HAP-1 (cell line): Measurements from ENCODE around the gene DDX3X.
A peak's percentile ranks its signal among the peaks of the same experiment; 100 is the strongest.
"Not testable (repeated sequence)": the region's sequence is repeated elsewhere in the genome, so short reads cannot be mapped to it uniquely, and the experiment has no call there.

ENCODE experiments used
- DNase-seq, 2 experiments: peaks; one replicate each; pipeline ENCODE4 v3.0.0-alpha.2; 2016 to 2020; ENCODE audit warnings: low spot score in 2 of 2
- H3K27me3 ChIP-seq: fragments of 250-450 bp; sonication (Bioruptor Pico); 2 replicates; pipeline ENCODE4 v1.5.1; 2020; ENCODE audit warnings: low read depth, mild to moderate bottlenecking, moderate library complexity
- H3K36me3 ChIP-seq: fragments of 250-450 bp; sonication (Bioruptor Pico); replicated peaks from 2 replicates; pipeline ENCODE4 v1.5.1; 2020; ENCODE audit warnings: mild to moderate bottlenecking
- H3K4me1 ChIP-seq: fragments of 250-450 bp; sonication (Bioruptor Pico); 2 replicates; pipeline ENCODE4 v1.5.1; 2020; ENCODE audit warnings: mild to moderate bottlenecking
- H3K4me3 ChIP-seq: fragments of 250-450 bp; sonication (Bioruptor Pico); 2 replicates; pipeline ENCODE4 v1.5.1; 2020; ENCODE audit warnings: mild to moderate bottlenecking, moderate library complexity
- H3K9me3 ChIP-seq: fragments of 250-450 bp; sonication (Bioruptor Pico); 2 replicates; pipeline ENCODE4 v1.5.1; 2020; ENCODE audit warnings: mild to moderate bottlenecking, moderate library complexity
- in situ Hi-C: fragments of 300-500 bp; cut with MboI; formaldehyde crosslinking; loops from 3 replicates; pipeline ENCODE4 v1.14.3; 2020; ENCODE audit warnings: low sequenced_read_pairs, inconsistent platforms, mixed read lengths

Gene DDX3X

DNA sequence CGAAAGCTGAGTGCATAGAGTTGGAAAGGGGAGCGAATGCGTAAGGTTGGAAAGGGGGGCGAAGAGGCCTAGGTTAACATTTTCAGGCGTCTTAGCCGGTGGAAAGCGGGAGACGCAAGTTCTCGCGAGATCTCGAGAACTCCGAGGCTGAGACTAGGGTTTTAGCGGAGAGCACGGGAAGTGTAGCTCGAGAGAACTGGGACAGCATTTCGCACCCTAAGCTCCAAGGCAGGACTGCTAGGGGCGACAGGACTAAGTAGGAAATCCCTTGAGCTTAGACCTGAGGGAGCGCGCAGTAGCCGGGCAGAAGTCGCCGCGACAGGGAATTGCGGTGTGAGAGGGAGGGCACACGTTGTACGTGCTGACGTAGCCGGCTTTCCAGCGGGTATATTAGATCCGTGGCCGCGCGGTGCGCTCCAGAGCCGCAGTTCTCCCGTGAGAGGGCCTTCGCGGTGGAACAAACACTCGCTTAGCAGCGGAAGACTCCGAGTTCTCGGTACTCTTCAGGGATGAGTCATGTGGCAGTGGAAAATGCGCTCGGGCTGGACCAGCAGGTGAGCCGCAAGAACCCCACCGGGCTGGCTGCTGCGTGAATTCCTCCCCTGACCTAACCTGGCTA is at the start of gene DDX3X:
TSS of gene DDX3X (plus strand) at position 419 of the 619 bp plus-strand sequence. CDS start at position 510, 91 bp downstream.
- H3K27me3 ChIP-seq = no peaks in the 10 kb centered on the region; the same call in 1 of the 2 replicates
- H3K9me3 ChIP-seq = no peaks in the 10 kb centered on the region
- H3K4me1 ChIP-seq = peaks cover 46% of the 10 kb centered on the region
- peak; percentile 84 to 91 for DNase-seq
- peaks cover 37% of the 10 kb centered on the region for H3K36me3 ChIP-seq
- H3K4me3 ChIP-seq = peak within 1 kb of the TSS; percentile 100
- in situ Hi-C loops = loop anchor here (5.0 kb wide), 1 partner anchor 57 kb away; no protein-coding TSS in a partner anchor

DNA sequence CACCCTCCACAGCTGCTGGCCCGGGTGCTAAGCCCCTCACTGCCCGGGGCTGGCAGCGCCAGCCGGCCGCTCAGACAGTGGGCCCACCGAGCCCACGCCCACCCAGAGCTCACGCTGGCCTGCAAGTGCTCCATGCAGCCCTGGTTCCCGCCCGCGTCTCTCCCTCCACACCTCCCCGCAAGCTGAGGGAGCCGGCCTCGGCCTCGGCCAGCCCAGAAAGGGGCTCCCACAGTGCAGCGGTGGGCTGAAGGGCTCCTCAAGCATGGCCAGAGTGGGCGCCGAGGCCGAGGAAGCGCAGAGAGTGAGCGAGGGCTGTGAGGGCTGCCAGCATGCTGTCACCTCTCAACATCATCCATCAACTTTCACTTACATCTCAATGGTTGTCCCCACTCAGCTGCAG is 48.0 kb upstream of the DDX3X start:
- H3K4me3 ChIP-seq, H3K27me3 ChIP-seq, H3K9me3 ChIP-seq, H3K36me3 ChIP-seq, DNase-seq, in situ Hi-C loops, H3K4me1 ChIP-seq: not testable (repeated sequence)

DNA sequence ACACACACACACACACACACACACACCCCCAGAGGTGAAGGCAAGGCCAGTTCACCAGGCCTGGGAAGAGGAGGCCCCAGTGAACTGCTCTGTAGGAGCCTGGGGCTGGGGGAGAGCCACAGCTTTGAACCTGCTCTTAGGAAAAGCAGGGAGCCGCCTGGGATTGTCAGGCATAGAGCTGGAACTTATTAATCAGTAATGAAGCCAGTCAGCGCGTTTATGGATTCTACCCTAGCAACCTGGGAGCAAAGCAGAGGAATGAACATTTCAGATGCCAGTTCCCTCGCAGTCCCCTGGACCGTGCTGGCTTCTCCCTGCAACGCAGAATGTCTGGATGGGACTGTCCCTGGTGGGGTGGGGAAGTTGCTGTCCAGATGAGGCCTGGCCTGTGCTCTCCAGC is 45.3 kb upstream of the DDX3X start:
- Histone ChIP-seq H3K9me3 (no peaks in the 10 kb centered on the region), H3K36me3 (no peaks in the 10 kb centered on the region), H3K27me3 (no peaks in the 10 kb centered on the region), H3K4me3 (no peak overlapping the region), H3K4me1 (no peaks in the 10 kb centered on the region)
- no peak for DNase-seq
- in situ Hi-C loops = no loop called here

DNA sequence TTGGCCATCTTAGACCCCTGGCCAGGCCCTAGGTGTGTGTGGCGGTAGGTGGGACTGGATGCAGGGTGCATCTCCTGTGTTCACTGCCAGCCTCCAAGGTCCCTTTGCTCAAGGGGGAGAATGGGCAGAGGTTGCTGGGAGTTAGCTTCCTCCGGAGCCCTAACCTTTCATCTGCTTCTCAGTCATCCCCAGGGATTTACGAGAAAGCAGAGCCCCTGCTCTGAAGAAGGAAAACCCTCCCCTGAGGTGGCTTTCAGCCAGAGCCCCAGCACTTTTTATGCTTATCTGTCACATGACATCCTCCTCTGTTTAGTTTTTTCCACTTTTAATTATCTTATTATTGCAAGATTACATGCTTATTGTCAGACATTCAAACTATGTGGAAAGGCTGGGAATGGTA is 44.9 kb upstream of the DDX3X start:
- DNase-seq = peak in 1 of 2 experiments; percentile 29
- H3K36me3 ChIP-seq = no peaks in the 10 kb centered on the region
- in situ Hi-C loops = no loop called here
- no peaks in the 10 kb centered on the region for H3K9me3 ChIP-seq
- no peaks in the 10 kb centered on the region for H3K4me1 ChIP-seq
- no peak overlapping the region for H3K4me3 ChIP-seq
- H3K27me3 ChIP-seq = no peaks in the 10 kb centered on the region

DNA sequence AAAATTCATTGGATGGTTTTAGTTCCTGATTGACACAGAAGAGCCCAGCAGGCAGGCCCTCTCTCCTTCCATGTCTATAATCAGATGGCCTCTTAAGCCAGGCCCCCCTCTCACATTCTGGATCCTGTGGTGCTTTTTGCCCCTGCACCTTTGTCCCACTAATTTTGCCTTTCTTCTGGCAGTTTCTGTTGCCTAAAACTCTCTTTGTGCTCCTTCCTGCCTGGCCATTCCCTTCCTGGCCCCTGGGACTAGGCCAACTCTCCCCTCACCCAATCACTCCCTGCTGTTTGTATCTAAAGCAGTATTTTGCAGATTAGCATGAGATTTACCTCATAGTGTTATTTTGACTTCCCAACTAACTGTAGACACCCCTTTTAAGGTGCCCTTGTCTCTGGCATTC is 42.7 kb upstream of the DDX3X start:
- H3K27me3 ChIP-seq = no peaks in the 10 kb centered on the region
- no peaks in the 10 kb centered on the region for H3K4me1 ChIP-seq
- no peak for DNase-seq
- in situ Hi-C loops = no loop called here
- H3K9me3 ChIP-seq = no peaks in the 10 kb centered on the region
- H3K36me3 ChIP-seq = no peaks in the 10 kb centered on the region
- H3K4me3 ChIP-seq = no peak overlapping the region

DNA sequence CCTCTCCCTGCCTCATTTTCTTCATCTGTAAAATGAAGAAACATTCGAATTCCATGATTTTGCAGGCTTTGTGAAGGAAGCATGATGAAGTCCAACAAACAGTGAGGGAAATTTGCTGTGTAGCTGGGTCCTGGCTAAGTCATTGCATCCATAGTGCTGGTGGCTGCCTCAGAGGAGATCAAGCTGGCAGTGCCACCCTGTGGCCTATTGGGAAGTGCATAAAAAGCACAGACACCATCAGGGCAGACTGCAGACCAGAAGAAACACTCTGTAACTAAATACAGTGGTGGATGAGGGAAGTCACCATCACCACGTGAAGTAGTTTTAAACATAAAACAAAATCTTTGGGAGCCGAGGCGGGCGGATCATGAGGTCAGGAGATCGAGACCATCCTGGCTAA is 40.7 kb upstream of the DDX3X start:
- Histone ChIP-seq H3K4me1 (no peaks in the 10 kb centered on the region), H3K36me3 (no peaks in the 10 kb centered on the region), H3K4me3 (no peak overlapping the region), H3K27me3 (no peaks in the 10 kb centered on the region), H3K9me3 (no peaks in the 10 kb centered on the region)
- in situ Hi-C loops = no loop called here
- DNase-seq = peak in 1 of 2 experiments; percentile 51

DNA sequence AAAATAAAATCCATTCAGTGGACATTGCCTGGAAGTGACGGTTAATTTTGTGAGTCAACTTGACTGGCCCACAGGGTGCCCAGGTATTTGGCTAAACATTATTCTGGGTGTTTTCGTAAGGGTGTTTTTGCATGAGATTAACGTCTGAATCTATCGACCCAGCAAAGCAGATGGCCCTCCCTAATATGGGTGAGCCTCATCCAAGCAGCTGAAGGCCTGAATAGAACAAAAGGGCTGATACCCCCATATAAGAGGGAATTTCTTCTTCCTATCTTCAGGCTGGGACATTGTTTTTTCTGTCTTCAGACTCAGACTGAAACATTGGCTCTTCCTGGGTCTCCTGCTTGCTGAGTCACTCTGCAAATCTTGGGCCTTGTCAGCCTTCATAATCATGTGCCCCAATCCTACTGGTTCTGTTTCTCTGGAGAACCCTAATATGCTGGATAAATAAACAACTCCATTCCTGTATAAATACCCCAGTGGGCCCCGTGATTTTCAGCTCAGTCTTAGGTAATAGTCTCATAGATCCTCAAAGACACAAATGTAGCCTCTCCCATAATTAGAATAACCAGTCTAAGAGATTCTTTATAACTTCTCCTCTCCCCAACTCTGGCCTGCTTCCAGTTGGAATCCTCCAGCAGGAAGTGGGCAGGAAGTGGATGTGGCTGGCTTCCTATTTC is 33.1 kb upstream of the DDX3X start:
- H3K27me3 ChIP-seq = no peaks in the 10 kb centered on the region
- no peak overlapping the region for H3K4me3 ChIP-seq
- in situ Hi-C loops = no loop called here
- no peaks in the 10 kb centered on the region for H3K36me3 ChIP-seq
- DNase-seq = no peak
- no peaks in the 10 kb centered on the region for H3K9me3 ChIP-seq
- H3K4me1 ChIP-seq = peaks cover 4% of the 10 kb centered on the region; the same call in 1 of the 2 replicates

DNA sequence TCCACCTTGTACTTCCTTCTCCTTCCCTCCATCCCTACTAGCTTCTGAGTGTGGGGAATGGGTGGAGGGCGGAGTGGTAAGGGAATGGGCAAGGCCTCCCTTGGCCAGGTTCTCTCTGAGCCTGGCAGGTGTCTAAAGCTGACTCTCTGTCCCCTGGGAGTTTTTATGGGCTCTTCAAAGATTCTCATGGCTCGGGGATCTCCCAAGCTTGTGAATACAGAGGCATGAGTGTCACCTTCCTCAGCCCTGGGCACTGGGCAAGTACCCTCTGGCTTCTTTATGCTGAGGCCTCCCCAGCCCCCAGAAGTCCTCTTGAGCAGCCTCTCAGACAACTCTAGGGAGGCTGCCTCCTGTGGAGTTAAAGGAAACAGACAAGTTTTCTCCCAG is 32.5 kb upstream of the DDX3X start:
- DNase-seq = no peak
- in situ Hi-C loops = no loop called here
- no peaks in the 10 kb centered on the region for H3K36me3 ChIP-seq
- no peaks in the 10 kb centered on the region for H3K27me3 ChIP-seq
- no peaks in the 10 kb centered on the region for H3K9me3 ChIP-seq
- H3K4me3 ChIP-seq = no peak overlapping the region
- H3K4me1 ChIP-seq = peaks cover 4% of the 10 kb centered on the region; the same call in 1 of the 2 replicates

DNA sequence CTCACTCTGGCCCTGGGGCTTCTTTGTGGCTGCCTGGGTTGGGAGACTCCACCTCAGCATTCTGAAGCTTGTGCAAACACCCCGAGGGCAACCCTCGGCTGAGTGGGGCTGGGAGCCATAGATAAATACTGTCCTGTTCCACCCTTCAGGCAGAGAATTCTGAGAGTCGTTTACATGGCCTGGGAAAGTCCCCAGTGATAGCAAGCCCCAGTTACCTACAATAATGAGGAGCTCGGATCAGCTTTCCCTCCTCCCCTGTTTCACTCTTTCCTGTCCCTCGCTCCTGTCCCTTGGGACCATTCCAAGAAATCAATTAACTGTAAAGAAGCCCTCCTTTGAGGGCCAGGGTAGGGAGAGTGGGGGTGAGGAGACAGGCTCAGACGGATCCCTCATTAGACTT is 31.6 kb upstream of the DDX3X start:
- peaks cover 4% of the 10 kb centered on the region; the same call in 1 of the 2 replicates for H3K4me1 ChIP-seq
- H3K27me3 ChIP-seq = no peaks in the 10 kb centered on the region
- no peaks in the 10 kb centered on the region for H3K9me3 ChIP-seq
- no peak overlapping the region for H3K4me3 ChIP-seq
- in situ Hi-C loops = no loop called here
- no peaks in the 10 kb centered on the region for H3K36me3 ChIP-seq
- no peak for DNase-seq

DNA sequence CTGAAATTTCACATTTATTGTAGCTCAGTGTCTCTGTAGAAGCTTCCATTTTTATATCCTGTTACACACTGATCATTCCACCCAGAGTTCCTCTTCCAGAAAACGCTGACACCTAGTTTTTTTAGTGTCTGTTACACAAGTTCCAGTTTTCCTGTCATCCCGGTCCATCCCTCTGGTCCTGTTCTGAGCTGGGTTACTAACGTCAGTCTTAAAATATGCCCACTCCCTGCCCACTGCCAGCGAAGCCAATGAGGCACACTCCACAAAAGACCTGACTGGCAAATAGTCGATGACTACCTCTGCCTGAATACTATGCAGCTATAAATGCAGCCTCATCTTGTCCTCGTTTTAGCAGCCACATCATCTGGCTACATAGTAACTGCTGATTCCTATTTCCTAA is 30.9 kb upstream of the DDX3X start:
- Histone ChIP-seq H3K36me3 (no peaks in the 10 kb centered on the region), H3K9me3 (no peaks in the 10 kb centered on the region), H3K4me3 (no peak overlapping the region), H3K27me3 (no peaks in the 10 kb centered on the region), H3K4me1 (peaks cover 4% of the 10 kb centered on the region; the same call in 1 of the 2 replicates)
- in situ Hi-C loops = no loop called here
- no peak for DNase-seq

DNA sequence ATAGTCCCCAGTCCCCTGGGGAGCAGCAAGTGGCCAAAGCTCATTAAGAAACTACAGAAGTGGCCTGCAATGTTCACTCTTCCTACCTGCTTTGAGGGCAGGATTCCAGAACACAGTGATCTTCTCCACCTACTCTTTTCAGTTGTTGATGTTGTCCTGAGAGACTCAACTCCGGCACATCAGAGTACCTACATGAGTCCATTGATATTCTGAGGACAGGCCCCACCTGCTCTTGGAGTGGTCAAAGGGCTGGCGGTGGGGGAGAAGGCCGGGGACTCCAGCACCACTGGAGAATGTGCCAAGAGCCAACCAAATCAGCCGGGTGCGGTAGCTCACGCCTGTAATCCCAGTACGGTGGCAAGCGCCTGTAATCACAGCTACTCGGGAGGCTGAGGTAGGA is 29.8 kb upstream of the DDX3X start:
- H3K36me3 ChIP-seq = no peaks in the 10 kb centered on the region
- no peak overlapping the region for H3K4me3 ChIP-seq
- DNase-seq = no peak
- no peaks in the 10 kb centered on the region for H3K27me3 ChIP-seq
- no peaks in the 10 kb centered on the region for H3K9me3 ChIP-seq
- peaks cover 4% of the 10 kb centered on the region; the same call in 1 of the 2 replicates for H3K4me1 ChIP-seq
- in situ Hi-C loops = no loop called here

DNA sequence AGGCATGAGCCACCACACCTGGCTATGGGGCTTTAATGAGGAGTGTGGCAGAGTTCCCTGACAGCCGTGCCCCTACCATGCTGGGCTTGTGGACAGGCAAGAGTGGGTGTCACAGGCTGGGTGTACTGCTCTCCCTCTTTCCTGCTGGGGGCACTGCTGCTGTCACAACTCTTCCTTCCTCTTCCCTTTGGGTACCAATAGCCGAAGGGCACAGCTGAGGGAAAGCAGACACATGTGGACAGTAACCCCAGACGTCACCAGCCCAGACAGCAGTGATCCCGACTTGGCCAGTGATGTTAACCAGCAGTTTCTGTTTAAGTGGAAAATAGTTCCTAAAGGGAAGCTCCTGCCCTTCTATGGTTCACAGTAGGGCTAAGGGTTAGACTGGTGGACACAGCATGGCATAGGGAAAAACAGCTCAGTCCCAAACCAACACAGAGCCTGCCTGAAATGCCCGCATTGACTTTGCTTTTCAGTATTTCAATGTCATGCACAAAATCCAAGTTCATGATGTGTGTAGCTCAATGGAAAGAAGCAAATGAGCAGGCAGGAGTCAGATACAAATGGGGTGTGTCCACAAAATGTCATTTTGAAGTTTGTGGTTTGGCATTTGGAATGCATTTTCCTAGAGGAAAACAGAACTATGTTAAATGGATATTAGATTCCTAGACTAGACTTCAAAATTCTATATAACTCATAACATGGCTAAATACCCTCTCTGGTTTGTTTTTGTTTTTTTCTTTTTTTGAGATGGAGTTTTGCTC is 24.9 kb upstream of the DDX3X start:
- H3K4me1 ChIP-seq = no peaks in the 10 kb centered on the region
- no peaks in the 10 kb centered on the region for H3K27me3 ChIP-seq
- no peaks in the 10 kb centered on the region for H3K36me3 ChIP-seq
- H3K4me3 ChIP-seq = no peak overlapping the region
- DNase-seq = no peak
- in situ Hi-C loops = no loop called here
- H3K9me3 ChIP-seq = no peaks in the 10 kb centered on the region

DNA sequence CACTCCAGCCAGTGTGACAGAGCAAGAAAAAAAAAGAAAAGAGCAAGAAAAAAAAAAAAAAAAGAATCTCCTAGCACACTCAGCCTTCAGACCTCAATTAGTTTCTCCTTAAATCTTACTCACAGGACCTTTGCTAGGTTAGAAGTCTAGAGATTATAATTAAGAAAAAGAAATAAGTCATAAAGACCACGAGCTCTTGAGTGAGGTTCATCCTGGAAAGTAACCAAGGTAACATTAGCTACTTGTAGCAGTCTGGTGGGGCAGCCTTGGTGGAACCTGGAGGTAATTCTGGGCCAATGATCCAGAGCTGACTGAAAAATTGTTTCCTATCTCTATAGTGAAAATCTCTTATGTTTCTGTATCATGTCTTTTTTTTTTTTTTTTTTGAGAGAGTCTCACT is 21.2 kb upstream of the DDX3X start:
- Histone ChIP-seq H3K36me3 (no peaks in the 10 kb centered on the region), H3K9me3 (no peaks in the 10 kb centered on the region), H3K4me3 (no peak overlapping the region), H3K4me1 (no peaks in the 10 kb centered on the region), H3K27me3 (no peaks in the 10 kb centered on the region)
- in situ Hi-C loops = no loop called here
- DNase-seq = no peak

DNA sequence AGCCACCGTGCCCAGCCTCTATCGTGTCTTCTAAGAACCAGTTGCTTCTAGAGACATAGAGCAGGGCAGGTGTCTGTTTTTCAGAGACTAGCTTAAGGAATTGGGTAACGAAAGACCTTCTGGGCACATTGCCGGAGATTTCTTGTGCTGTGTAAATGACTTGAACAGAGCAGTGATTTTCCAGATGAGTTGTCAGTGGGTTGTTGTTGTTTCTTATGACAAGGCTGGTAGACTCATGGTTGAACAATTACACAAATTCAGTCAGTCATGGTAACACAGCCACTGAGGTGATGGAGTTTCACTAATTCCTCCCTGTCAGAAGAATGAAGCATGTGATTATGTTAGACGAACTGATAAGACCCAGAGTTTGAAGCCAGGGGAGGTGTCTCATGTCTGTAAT is 20.5 kb upstream of the DDX3X start:
- in situ Hi-C loops = no loop called here
- H3K4me1 ChIP-seq = no peaks in the 10 kb centered on the region
- no peak overlapping the region for H3K4me3 ChIP-seq
- no peaks in the 10 kb centered on the region for H3K27me3 ChIP-seq
- H3K36me3 ChIP-seq = no peaks in the 10 kb centered on the region
- DNase-seq = no peak
- no peaks in the 10 kb centered on the region for H3K9me3 ChIP-seq
